ENCODE measurements around the gene B3GALNT1.

B3GALNT1 gene

DNA sequence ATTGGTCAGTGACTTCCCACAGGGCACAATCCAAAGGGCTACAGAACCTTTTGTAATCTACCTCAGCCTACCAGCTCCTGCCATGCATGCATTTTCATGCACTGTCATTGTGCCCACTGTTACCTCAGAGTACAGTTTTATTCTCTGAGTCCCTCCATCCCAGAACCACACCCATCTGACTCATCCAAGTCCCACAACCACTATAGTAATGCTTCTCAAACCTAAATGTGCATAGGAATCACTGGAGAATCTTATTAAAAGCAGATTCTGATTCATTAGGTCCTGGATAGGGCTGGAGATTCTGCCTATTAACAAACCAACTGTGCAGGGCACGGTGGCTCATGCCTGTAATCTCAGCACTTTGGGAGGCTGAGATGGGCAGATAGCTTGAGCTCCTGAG, 3.7 kb upstream of the B3GALNT1 start:
- Histone ChIP-seq H3K27me3 (ENCODE audit: insufficient read depth, low read length) (peaks cover 28% of the 10 kb centered on the region), H3K36me3 (ENCODE audit: insufficient read depth, low read depth, low read length) (no peaks in the 10 kb centered on the region), H3K4me1 (ENCODE audit: insufficient read depth, low read length) (no peaks in the 10 kb centered on the region), H3K4me3 (ENCODE audit: low read length) (no peak overlapping the region), H3K9me3 (ENCODE audit: insufficient read depth, low read depth, low read length) (no peaks in the 10 kb centered on the region), H3K9ac (ENCODE audit: low read depth, low read length) (no peak overlapping the region), H3K27ac (ENCODE audit: low read length) (no peak overlapping the region)

GRCh38 chr3:161107311-161107710, 2.2 kb upstream of the B3GALNT1 start:
- no peak overlapping the region for H3K9ac ChIP-seq (ENCODE audit: low read depth, low read length)
- no peaks in the 10 kb centered on the region for H3K36me3 ChIP-seq (ENCODE audit: insufficient read depth, low read depth, low read length)
- H3K4me1 ChIP-seq (ENCODE audit: insufficient read depth, low read length) = no peaks in the 10 kb centered on the region
- no peak overlapping the region for H3K27ac ChIP-seq (ENCODE audit: low read length)
- H3K9me3 ChIP-seq (ENCODE audit: insufficient read depth, low read depth, low read length) = no peaks in the 10 kb centered on the region
- H3K27me3 ChIP-seq (ENCODE audit: insufficient read depth, low read length) = peaks cover 34% of the 10 kb centered on the region
- H3K4me3 ChIP-seq (ENCODE audit: low read length) = no peak overlapping the region

GRCh38 chr3:161103776-161104385, 1.3 kb downstream of the B3GALNT1 start:
- Histone ChIP-seq H3K9ac (ENCODE audit: low read depth, low read length) (peak overlapping the region; percentile 67; the same call in 1 of the 2 replicates), H3K4me1 (ENCODE audit: insufficient read depth, low read length) (no peaks in the 10 kb centered on the region), H3K27me3 (ENCODE audit: insufficient read depth, low read length) (peaks cover 34% of the 10 kb centered on the region), H3K36me3 (ENCODE audit: insufficient read depth, low read depth, low read length) (peaks cover 10% of the 10 kb centered on the region; the same call in 1 of the 2 replicates), H3K4me3 (ENCODE audit: low read length) (peak overlapping the region; percentile 64), H3K27ac (ENCODE audit: low read length) (no peak overlapping the region), H3K9me3 (ENCODE audit: insufficient read depth, low read depth, low read length) (no peaks in the 10 kb centered on the region)

DNA sequence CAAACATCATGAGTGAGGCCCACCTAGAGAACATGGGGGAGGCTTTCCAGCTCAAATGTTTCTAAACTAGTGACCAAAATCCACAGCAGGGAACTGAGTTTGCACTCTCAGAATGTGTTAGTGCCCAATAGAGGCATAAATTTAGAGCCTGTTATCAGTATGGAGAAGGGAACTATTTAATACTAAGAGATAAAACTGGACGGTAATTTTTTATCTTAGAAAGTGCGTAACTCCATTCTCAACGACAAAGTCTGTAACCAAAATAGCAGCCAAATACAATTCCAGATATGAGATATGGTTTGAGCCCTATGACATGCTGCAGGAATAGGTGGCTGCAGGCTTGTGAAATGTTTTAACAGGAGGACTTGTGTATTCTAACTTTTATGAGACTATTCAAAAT, 3.5 kb downstream of the B3GALNT1 start:
- Histone ChIP-seq H3K27ac (ENCODE audit: low read length) (no peak overlapping the region), H3K4me1 (ENCODE audit: insufficient read depth, low read length) (no peaks in the 10 kb centered on the region), H3K4me3 (ENCODE audit: low read length) (no peak overlapping the region), H3K9ac (ENCODE audit: low read depth, low read length) (no peak overlapping the region), H3K36me3 (ENCODE audit: insufficient read depth, low read depth, low read length) (peaks cover 10% of the 10 kb centered on the region; the same call in 1 of the 2 replicates), H3K9me3 (ENCODE audit: insufficient read depth, low read depth, low read length) (no peaks in the 10 kb centered on the region), H3K27me3 (ENCODE audit: insufficient read depth, low read length) (peaks cover 34% of the 10 kb centered on the region)

DNA sequence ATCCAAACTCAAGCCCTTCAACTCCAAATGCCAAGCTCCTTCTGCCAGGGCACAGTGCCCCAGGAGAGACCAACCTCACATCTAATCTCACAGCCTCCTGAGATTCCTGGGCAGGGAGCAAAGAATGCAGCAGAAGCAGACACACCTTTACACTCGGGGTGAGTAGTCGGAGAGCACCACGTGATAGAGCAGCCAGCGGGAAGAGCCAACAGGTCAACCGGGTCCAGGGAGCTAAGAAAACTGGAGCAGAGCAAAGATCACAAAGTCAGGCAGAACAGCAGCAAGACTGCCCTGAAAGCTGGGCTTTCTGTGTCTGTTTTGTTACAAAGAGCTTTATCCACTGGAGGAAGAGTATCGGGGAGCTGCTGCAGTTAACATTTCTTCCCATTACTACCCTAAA, 4.2 kb downstream of the B3GALNT1 start:
- no peaks in the 10 kb centered on the region for H3K4me1 ChIP-seq (ENCODE audit: insufficient read depth, low read length)
- H3K27ac ChIP-seq (ENCODE audit: low read length) = no peak overlapping the region
- H3K4me3 ChIP-seq (ENCODE audit: low read length) = no peak overlapping the region
- no peaks in the 10 kb centered on the region for H3K9me3 ChIP-seq (ENCODE audit: insufficient read depth, low read depth, low read length)
- no peak overlapping the region for H3K9ac ChIP-seq (ENCODE audit: low read depth, low read length)
- H3K36me3 ChIP-seq (ENCODE audit: insufficient read depth, low read depth, low read length) = peaks cover 10% of the 10 kb centered on the region; the same call in 1 of the 2 replicates
- peaks cover 27% of the 10 kb centered on the region for H3K27me3 ChIP-seq (ENCODE audit: insufficient read depth, low read length)

- Histone ChIP-seq H3K27me3 (ENCODE audit: insufficient read depth, low read length) (no peaks in the 10 kb centered on the region), H3K36me3 (ENCODE audit: insufficient read depth, low read depth, low read length) (peaks cover 10% of the 10 kb centered on the region; the same call in 1 of the 2 replicates), H3K9me3 (ENCODE audit: insufficient read depth, low read depth, low read length) (no peaks in the 10 kb centered on the region), H3K4me3 (ENCODE audit: low read length) (no peak overlapping the region), H3K9ac (ENCODE audit: low read depth, low read length) (no peak overlapping the region), H3K27ac (ENCODE audit: low read length) (no peak overlapping the region), H3K4me1 (ENCODE audit: insufficient read depth, low read length) (no peaks in the 10 kb centered on the region)
Measured at GRCh38 chr3:161096771-161097367, 8.3 kb downstream of the B3GALNT1 start.

GRCh38 chr3:161093895-161094294, 11.3 kb downstream of the B3GALNT1 start:
- Histone ChIP-seq H3K9me3 (ENCODE audit: insufficient read depth, low read depth, low read length) (no peaks in the 10 kb centered on the region), H3K4me1 (ENCODE audit: insufficient read depth, low read length) (no peaks in the 10 kb centered on the region), H3K9ac (ENCODE audit: low read depth, low read length) (no peak overlapping the region), H3K36me3 (ENCODE audit: insufficient read depth, low read depth, low read length) (no peaks in the 10 kb centered on the region), H3K27me3 (ENCODE audit: insufficient read depth, low read length) (no peaks in the 10 kb centered on the region), H3K4me3 (ENCODE audit: low read length) (no peak overlapping the region), H3K27ac (ENCODE audit: low read length) (no peak overlapping the region)

- Histone ChIP-seq H3K4me1 (ENCODE audit: insufficient read depth, low read length) (no peaks in the 10 kb centered on the region), H3K9ac (ENCODE audit: low read depth, low read length) (no peak overlapping the region), H3K4me3 (ENCODE audit: low read length) (no peak overlapping the region), H3K36me3 (ENCODE audit: insufficient read depth, low read depth, low read length) (peaks cover 13% of the 10 kb centered on the region; the same call in 1 of the 2 replicates), H3K9me3 (ENCODE audit: insufficient read depth, low read depth, low read length) (no peaks in the 10 kb centered on the region), H3K27me3 (ENCODE audit: insufficient read depth, low read length) (no peaks in the 10 kb centered on the region), H3K27ac (ENCODE audit: low read length) (no peak overlapping the region)
Measured at GRCh38 chr3:161084277-161084676, 20.9 kb downstream of the B3GALNT1 start.

GRCh38 chr3:161083131-161083530, 22.0 kb downstream of the B3GALNT1 start:
- H3K36me3 ChIP-seq (ENCODE audit: insufficient read depth, low read depth, low read length) = peaks cover 13% of the 10 kb centered on the region; the same call in 1 of the 2 replicates
- no peak overlapping the region for H3K27ac ChIP-seq (ENCODE audit: low read length)
- H3K27me3 ChIP-seq (ENCODE audit: insufficient read depth, low read length) = no peaks in the 10 kb centered on the region
- H3K4me3 ChIP-seq (ENCODE audit: low read length) = no peak overlapping the region
- H3K9ac ChIP-seq (ENCODE audit: low read depth, low read length) = no peak overlapping the region
- H3K9me3 ChIP-seq (ENCODE audit: insufficient read depth, low read depth, low read length) = no peaks in the 10 kb centered on the region
- H3K4me1 ChIP-seq (ENCODE audit: insufficient read depth, low read length) = no peaks in the 10 kb centered on the region

- Histone ChIP-seq H3K9ac (ENCODE audit: low read depth, low read length) (no peak overlapping the region), H3K9me3 (ENCODE audit: insufficient read depth, low read depth, low read length) (no peaks in the 10 kb centered on the region), H3K4me3 (ENCODE audit: low read length) (no peak overlapping the region), H3K27ac (ENCODE audit: low read length) (no peak overlapping the region), H3K4me1 (ENCODE audit: insufficient read depth, low read length) (no peaks in the 10 kb centered on the region), H3K27me3 (ENCODE audit: insufficient read depth, low read length) (no peaks in the 10 kb centered on the region), H3K36me3 (ENCODE audit: insufficient read depth, low read depth, low read length) (peaks cover 13% of the 10 kb centered on the region; the same call in 1 of the 2 replicates)
Measured at GRCh38 chr3:161082063-161082462, 23.1 kb downstream of the B3GALNT1 start.

DNA sequence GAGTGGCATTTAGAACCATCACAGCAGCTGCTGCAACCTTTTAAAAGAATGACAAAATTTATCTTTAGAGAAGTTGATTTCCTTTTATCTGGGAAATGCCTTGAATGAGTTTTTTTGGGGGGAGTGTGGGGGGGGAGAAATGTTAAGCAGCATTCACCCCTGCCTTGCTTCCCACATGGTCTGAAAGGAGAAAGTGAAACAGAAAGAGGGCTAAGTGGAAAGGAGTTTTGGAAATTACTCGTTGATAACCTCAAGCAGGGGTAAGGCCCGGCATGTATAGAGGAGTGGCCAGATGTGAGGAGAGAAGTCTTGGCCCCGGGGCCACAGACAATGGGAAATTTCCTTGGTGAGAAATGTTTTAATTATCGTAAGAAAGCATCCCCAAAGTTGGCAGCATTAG, 23.5 kb downstream of the B3GALNT1 start:
- Histone ChIP-seq H3K4me3 (ENCODE audit: low read length) (no peak overlapping the region), H3K36me3 (ENCODE audit: insufficient read depth, low read depth, low read length) (peaks cover 13% of the 10 kb centered on the region; the same call in 1 of the 2 replicates), H3K27me3 (ENCODE audit: insufficient read depth, low read length) (no peaks in the 10 kb centered on the region), H3K27ac (ENCODE audit: low read length) (no peak overlapping the region), H3K4me1 (ENCODE audit: insufficient read depth, low read length) (no peaks in the 10 kb centered on the region), H3K9ac (ENCODE audit: low read depth, low read length) (no peak overlapping the region), H3K9me3 (ENCODE audit: insufficient read depth, low read depth, low read length) (no peaks in the 10 kb centered on the region)

DNA sequence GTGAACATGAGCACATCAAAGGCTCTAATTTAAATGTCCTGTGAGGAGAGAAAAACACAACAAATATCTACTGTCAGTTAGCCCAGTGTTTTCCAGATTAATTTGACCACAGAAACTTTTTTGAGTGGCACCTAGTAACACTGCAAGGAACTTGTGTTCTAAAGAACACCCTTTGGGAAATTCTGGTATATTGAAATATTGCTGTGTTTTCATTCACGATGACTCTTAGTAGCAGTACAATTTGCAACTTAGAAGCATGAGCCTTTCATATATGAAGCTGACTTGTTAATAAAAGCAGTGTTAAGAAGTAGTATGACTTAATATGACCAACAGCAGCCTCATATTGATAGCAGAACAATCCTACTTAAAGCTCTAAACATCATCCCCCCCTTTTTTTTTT, 32.0 kb downstream of the B3GALNT1 start:
- no peak overlapping the region for H3K9ac ChIP-seq (ENCODE audit: low read depth, low read length)
- H3K4me3 ChIP-seq (ENCODE audit: low read length) = no peak overlapping the region
- no peaks in the 10 kb centered on the region for H3K4me1 ChIP-seq (ENCODE audit: insufficient read depth, low read length)
- no peaks in the 10 kb centered on the region for H3K27me3 ChIP-seq (ENCODE audit: insufficient read depth, low read length)
- H3K9me3 ChIP-seq (ENCODE audit: insufficient read depth, low read depth, low read length) = no peaks in the 10 kb centered on the region
- H3K27ac ChIP-seq (ENCODE audit: low read length) = no peak overlapping the region
- H3K36me3 ChIP-seq (ENCODE audit: insufficient read depth, low read depth, low read length) = no peaks in the 10 kb centered on the region

Measured in iPS-20b (cell line).